Measurements from ENCODE around the gene HNRNPDL.
"Not testable (repeated sequence)": the region's sequence is repeated elsewhere in the genome, so short reads cannot be mapped to it uniquely, and the experiment has no call there.

Gene HNRNPDL

GRCh38 chr4:82430193-82430963 is at the start of gene HNRNPDL, which contains the start of gene ENOPH1:
HNRNPDL (minus strand) TSS chr4:82430462; CDS start chr4:82429690, 772 bp downstream.
ENOPH1 (plus strand) TSS chr4:82430590; CDS start chr4:82430830, 240 bp downstream.
- DNase-seq: peak; percentile 98

- DNase-seq: no peak
Observed at GRCh38 chr4:82479562-82479961, 49.3 kb upstream of the HNRNPDL start.

- DNase-seq: not testable (repeated sequence)
Observed at GRCh38 chr4:82477469-82477868, 47.2 kb upstream of the HNRNPDL start.

- DNase-seq: not testable (repeated sequence)
Observed at GRCh38 chr4:82475931-82476330, 45.7 kb upstream of the HNRNPDL start.

DNA sequence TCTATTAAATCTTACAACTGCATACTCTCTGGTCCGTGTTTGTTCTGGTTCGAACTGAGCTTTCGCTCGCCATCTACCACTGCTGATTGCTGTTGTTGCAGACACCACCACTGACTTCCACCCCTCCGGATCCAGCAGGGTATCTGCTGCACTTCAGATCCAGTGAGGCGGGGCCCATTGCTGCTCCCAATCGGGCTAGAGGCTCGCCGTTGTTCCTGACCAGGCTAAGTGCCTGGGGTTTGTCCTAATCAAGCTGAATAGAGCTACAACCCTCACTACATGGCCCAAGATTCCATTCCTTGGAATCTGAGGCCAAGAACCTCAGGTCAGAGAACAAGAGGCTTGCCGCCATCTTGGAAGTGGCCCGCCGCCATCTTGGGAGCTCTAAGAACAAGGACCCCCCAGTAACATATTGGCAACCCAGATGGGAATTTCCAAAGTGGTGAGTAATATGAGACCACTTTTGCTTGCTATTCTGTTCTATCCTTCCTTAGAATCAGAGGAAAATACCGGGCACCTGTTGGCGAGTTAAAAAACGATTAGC is 43.4 kb upstream of the HNRNPDL start:
- no peak for DNase-seq

GRCh38 chr4:82473080-82473479 is 42.8 kb upstream of the HNRNPDL start:
- DNase-seq: not testable (repeated sequence)

- DNase-seq: no peak
Observed at GRCh38 chr4:82469791-82470345, 39.6 kb upstream of the HNRNPDL start.

DNA sequence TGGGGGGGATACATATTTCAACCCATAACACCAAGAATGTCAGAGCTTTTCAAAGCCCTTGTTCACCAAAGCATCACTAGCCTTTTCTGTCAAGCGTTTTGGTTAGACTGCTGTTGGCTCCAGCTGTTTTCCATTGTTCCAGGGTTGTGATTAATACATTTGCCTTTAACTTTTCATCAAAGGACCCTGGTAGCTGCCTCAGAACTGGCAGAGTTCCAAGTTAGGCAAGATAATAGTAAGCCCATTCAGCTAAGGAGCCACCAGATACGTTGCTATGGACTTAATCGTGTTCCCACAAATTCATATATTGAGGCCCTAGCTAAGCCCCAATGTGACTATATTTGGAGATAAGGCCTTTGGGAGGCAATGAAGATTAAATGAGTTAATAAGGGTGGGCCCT is 37.2 kb upstream of the HNRNPDL start:
- no peak for DNase-seq

DNA sequence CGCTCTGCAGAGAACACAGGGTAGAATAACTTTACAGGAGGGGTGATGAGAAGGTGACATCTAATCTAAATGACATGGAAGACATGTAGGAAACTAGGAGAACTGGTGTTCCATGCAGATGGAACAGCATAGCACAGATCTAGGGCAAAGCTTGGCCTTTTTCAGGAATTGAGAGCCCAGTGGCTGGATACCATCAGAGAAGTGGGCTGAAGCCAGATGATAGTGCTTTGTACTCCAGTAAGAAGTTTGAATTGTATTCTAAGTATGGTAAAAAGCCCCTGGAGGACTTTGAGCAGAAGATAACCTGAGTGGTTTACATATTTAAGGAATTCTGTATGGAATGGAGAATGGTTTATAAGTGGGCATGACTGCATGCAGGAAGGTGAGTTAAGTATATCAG is 33.0 kb upstream of the HNRNPDL start:
- DNase-seq: no peak

DNA sequence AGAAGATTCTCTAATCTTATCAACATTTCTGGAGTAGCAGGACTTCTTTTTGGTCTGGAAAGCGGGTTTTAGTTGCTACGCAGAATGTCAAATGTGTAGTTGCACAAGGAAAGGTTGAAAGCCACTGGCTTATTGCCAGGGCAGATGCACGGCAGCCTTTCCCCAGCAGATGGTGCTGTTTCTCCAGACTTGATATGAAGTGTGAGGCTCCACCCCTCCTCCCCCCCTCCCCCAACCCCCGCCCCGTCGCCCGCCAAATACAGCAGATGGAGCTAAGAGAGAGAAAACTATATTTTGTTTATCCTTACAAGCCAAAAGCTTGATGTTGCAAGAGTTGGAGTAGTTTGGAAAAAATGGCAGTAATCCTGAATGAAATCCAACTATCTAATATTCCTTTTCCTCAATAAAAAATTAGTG is 32.2 kb upstream of the HNRNPDL start:
- peak; percentile 94 for DNase-seq

DNA sequence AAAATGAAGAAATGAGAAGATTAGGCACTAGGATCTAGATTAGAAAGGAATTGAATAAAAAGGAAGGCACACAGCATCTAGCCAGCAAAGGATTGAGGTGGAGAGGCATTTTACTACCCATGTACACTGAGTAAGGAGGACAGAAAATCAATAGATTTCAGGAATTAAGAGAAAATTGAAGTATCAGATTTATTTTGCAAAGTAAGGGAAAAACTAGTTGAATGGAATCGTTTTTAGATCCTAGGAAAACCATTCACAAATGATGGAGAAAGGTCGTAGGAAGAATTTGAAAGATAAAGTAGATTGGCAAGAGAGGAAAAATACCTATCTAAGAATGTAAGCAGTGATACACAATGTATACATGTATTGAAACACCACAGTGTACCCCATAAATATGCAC is 31.4 kb upstream of the HNRNPDL start:
- no peak for DNase-seq

DNA sequence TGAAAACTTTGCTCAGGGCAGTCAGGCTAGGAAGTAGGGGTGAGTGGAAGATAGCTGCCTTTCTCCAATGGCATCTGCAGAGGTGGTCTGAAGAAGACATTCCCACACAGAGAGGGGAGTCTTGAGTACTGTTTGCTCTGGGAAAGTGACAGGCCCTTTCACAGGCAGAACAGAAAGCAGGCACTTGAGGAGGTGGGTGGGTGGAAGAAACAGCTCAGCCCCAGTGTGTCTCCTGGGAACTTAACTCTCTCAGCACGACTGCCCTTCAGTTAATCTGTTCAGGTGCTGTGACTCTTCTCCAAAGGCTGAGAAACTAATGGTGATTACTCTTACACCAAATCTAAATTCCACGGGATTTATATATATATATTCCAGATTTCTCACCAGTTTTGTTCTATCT is 28.5 kb upstream of the HNRNPDL start:
- DNase-seq: no peak

GRCh38 chr4:82457266-82457665 is 27.0 kb upstream of the HNRNPDL start:
- no peak for DNase-seq

GRCh38 chr4:82452026-82452425 is 21.8 kb upstream of the HNRNPDL start:
- DNase-seq: no peak

- peak; percentile 34 for DNase-seq
Observed at GRCh38 chr4:82450966-82451755, 20.9 kb upstream of the HNRNPDL start.

GRCh38 chr4:82447886-82448285 is 17.6 kb upstream of the HNRNPDL start:
- no peak for DNase-seq

DNA sequence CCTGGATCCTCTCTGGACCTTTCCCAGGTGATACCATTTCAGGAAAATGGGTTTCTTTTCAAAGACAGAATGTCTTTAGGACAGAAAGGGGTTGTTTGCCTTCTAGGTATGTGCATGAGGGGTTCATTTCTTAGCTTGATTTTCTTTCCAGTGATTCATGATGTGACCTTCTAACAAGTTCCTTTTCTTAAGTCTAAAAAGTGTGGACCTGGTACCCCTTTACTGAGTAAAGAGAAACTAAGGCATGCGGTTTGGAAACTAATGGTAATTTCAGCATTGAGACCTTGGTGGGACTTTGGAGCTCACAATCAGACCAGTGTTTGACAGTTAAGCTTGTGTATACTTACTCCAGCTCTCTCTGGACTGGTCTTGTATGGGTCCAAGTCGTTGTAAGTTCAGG is 8.8 kb upstream of the HNRNPDL start:
- no peak for DNase-seq

DNA sequence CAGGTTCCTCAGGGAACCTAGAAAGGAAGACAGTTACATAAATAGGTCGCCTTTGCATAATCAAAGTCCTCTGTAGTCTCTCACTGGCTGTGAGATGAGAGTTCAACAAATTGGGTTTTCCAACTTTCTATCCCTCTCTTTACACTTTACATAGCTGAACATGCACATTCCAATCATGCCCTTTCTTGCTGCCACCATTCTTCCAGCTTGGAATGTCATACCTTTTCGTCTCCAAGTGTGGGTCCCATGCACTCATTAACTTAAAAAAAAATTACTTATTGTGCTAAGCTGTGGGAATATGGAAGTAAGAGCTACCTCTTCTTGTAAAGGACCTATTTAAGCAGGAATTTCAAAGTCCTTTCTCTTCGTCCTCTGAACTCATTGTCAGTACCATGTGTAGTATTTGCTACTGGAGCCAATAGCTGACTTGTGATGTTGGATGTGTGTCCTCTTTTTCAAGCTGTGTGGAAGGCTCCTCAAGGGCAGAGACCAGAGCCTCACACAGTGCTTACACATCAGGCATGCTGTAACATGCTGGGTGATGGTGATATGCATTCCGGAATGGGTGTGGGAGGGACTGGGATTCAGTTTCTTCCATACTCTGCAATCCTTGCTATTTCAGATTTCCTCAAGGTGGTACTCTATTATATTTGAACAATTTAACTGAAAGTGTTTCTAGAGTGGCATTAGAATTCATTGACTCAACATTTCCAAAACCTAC is 7.2 kb upstream of the HNRNPDL start:
- DNase-seq: no peak

DNA sequence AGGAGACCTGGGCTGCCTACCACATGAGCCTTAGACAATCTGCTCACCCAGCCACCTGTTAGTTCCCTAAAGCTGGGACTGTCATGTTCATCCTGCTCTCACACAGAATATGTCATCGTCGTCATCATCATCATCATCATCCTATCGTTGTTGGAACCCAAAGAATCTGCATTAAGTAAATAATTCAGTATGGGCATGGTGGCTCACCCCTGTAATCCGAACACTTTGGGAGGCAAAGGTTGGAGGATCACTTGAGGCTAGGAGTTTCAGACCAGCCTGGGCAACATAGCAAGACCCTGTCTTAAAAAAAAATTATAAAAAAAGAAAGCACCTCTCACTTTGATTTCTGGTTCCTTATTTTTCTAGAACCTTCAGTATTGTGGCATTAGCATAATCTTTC is 6.5 kb upstream of the HNRNPDL start:
- DNase-seq: no peak

DNA sequence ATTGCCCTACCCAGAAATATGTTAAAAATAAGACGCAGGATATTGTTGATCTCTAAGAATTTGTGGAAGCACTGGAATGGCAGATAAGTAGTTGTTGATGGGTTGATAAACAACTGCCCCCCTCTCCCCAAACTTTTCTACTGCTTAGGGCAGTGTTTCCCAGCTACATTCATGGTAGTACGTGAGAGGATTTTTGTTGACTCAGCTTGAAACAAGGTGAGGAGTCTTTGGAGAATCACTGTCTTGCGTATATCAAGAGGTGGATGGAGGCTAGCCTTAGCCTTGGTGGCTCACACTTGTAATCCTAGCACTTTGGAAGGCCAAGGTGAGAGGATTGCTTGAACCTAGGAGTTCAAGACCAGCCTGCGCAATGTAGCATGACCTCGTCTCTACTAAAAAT is 5.9 kb upstream of the HNRNPDL start:
- no peak for DNase-seq

DNA sequence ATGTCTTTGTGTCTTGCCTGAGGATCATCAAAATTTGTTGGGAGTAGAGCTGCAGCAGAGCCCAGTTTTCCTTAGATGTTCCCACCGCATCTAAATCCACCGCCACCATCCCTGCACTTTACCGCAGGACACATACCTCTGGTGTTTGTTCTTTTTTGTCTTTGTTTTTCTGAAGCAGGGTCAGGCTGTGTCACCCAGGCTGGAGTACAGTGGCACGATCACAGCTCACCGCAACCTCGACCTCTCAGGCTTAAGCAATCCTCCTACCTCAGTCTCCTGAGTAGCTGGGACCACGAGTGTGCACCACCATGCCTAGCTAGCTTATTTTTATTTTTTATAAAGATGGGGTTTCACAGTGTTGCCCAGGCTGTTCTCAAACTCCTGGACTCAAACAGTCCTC is 4.7 kb upstream of the HNRNPDL start:
- no peak for DNase-seq

GRCh38 chr4:82433791-82434190 is 3.5 kb upstream of the HNRNPDL start:
- DNase-seq: no peak

- DNase-seq: no peak
Observed at GRCh38 chr4:82432596-82432995, 2.3 kb upstream of the HNRNPDL start.
